Measurements from ENCODE around the gene LYPD6B. TPM values are rescaled to one million over a fixed set of nuclear protein-coding genes. Genes with fewer than 3 reads are reported as not detected.
A peak's percentile ranks its signal among the peaks of the same experiment; 100 is the strongest.

Gene LYPD6B
- total and polyA plus RNA-seq, 9 donors: 0.10 to 3.2 (median 0.23) TPM; not detected in 2

- H3K9me3 ChIP-seq (replicated peaks; ENCODE audit: control insufficient read depth, low read depth, low read length): no peaks in the 10 kb centered on the region
- H3K27me3 ChIP-seq (ENCODE audit: control insufficient read depth, insufficient read depth, low read length): no peaks in the 10 kb centered on the region
- WGBS (ENCODE audit: insufficient coverage): 80% methylated on average over 1 of the region's 4 CpGs
- no peaks in the 10 kb centered on the region for H3K4me1 ChIP-seq (ENCODE audit: control insufficient read depth, insufficient read depth, low read length)
- H3K36me3 ChIP-seq (ENCODE audit: control insufficient read depth, insufficient read depth, low read length): no peaks in the 10 kb centered on the region
- H3K4me3 ChIP-seq (ENCODE audit: low read length): no peak overlapping the region
- no peak overlapping the region for H3K27ac ChIP-seq (ENCODE audit: low read length)
- no peak for DNase-seq
These were observed 131.2 kb downstream of the LYPD6B start for GRCh38 chr2:149169656-149170055.

GRCh38 chr2:149170156-149170555 lies 131.7 kb downstream of the LYPD6B start:
- Histone ChIP-seq H3K9me3 (replicated peaks; ENCODE audit: control insufficient read depth, low read depth, low read length) (no peaks in the 10 kb centered on the region), H3K27me3 (ENCODE audit: control insufficient read depth, insufficient read depth, low read length) (no peaks in the 10 kb centered on the region), H3K27ac (ENCODE audit: low read length) (no peak overlapping the region), H3K4me1 (ENCODE audit: control insufficient read depth, insufficient read depth, low read length) (no peaks in the 10 kb centered on the region), H3K4me3 (ENCODE audit: low read length) (no peak overlapping the region), H3K36me3 (ENCODE audit: control insufficient read depth, insufficient read depth, low read length) (no peaks in the 10 kb centered on the region)
- whole genome bisulfite sequencing (ENCODE audit: insufficient coverage): no CpG with 5 or more reads among the region's 1 CpG
- no peak for DNase-seq

DNA sequence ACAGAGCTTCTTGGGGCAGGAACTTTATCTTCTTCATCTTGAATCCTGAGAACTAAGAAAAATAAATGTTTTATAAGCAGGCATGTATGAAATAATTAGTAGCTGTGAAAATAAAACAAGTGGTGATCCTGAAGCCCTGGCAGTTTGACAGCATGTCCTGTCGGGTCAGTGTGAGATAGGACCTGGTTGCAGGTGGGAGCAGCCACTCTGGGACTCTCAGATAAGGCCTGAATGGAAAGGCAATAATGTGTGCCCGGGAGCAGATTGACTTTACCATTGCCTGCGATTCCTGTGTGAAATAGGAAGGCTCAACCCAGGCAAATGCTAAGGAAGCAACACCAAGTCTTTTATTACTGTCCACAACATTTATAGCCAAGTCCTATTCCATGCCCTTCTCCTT lies 132.4 kb downstream of the LYPD6B start:
- no peaks in the 10 kb centered on the region for H3K27me3 ChIP-seq (ENCODE audit: control insufficient read depth, insufficient read depth, low read length)
- WGBS (ENCODE audit: insufficient coverage): 34% methylated on average over 2 of the region's 3 CpGs
- H3K36me3 ChIP-seq (ENCODE audit: control insufficient read depth, insufficient read depth, low read length): no peaks in the 10 kb centered on the region
- H3K27ac ChIP-seq (ENCODE audit: low read length): no peak overlapping the region
- no peak for DNase-seq
- no peaks in the 10 kb centered on the region for H3K9me3 ChIP-seq (replicated peaks; ENCODE audit: control insufficient read depth, low read depth, low read length)
- no peaks in the 10 kb centered on the region for H3K4me1 ChIP-seq (ENCODE audit: control insufficient read depth, insufficient read depth, low read length)
- no peak overlapping the region for H3K4me3 ChIP-seq (ENCODE audit: low read length)

- no peak for DNase-seq
- H3K27me3 ChIP-seq (ENCODE audit: control insufficient read depth, insufficient read depth, low read length): no peaks in the 10 kb centered on the region
- H3K9me3 ChIP-seq (replicated peaks; ENCODE audit: control insufficient read depth, low read depth, low read length): no peaks in the 10 kb centered on the region
- H3K4me1 ChIP-seq (ENCODE audit: control insufficient read depth, insufficient read depth, low read length): no peaks in the 10 kb centered on the region
- no peak overlapping the region for H3K27ac ChIP-seq (ENCODE audit: low read length)
- WGBS (ENCODE audit: insufficient coverage): no CpG with 5 or more reads among the region's 3 CpGs
- H3K4me3 ChIP-seq (ENCODE audit: low read length): no peak overlapping the region
- H3K36me3 ChIP-seq (ENCODE audit: control insufficient read depth, insufficient read depth, low read length): no peaks in the 10 kb centered on the region
These were observed 134.7 kb downstream of the LYPD6B start for GRCh38 chr2:149173220-149173619.

DNA sequence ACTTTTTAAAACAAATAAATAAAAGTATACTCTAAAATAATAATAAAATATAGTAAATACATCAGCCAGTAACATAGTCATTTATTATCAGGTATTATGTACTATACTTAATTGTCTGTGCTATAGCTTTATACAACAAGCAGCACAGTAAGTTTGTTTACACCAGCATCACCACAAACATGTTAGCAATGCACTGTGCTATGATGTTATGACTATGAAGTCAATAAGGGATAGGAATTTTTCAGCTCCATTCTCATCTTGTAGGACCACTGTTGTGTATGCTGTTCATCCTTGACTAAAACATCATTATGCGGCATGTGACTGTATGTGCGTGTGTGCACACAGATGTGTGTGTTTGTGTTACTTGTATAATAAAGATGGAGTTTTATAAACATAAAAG lies 137.5 kb downstream of the LYPD6B start:
- Histone ChIP-seq H3K27me3 (ENCODE audit: control insufficient read depth, insufficient read depth, low read length) (no peaks in the 10 kb centered on the region), H3K9me3 (replicated peaks; ENCODE audit: control insufficient read depth, low read depth, low read length) (no peaks in the 10 kb centered on the region), H3K36me3 (ENCODE audit: control insufficient read depth, insufficient read depth, low read length) (no peaks in the 10 kb centered on the region), H3K4me3 (ENCODE audit: low read length) (no peak overlapping the region), H3K27ac (ENCODE audit: low read length) (no peak overlapping the region), H3K4me1 (ENCODE audit: control insufficient read depth, insufficient read depth, low read length) (no peaks in the 10 kb centered on the region)
- no peak for DNase-seq
- WGBS (ENCODE audit: insufficient coverage): no CpG with 5 or more reads among the region's 2 CpGs

GRCh38 chr2:149178612-149179011 lies 140.1 kb downstream of the LYPD6B start:
- no peaks in the 10 kb centered on the region for H3K27me3 ChIP-seq (ENCODE audit: control insufficient read depth, insufficient read depth, low read length)
- H3K27ac ChIP-seq (ENCODE audit: low read length): no peak overlapping the region
- no peak for DNase-seq
- H3K4me3 ChIP-seq (ENCODE audit: low read length): no peak overlapping the region
- WGBS (ENCODE audit: insufficient coverage): no CpG with 5 or more reads among the region's 5 CpGs
- H3K4me1 ChIP-seq (ENCODE audit: control insufficient read depth, insufficient read depth, low read length): no peaks in the 10 kb centered on the region
- no peaks in the 10 kb centered on the region for H3K36me3 ChIP-seq (ENCODE audit: control insufficient read depth, insufficient read depth, low read length)
- no peaks in the 10 kb centered on the region for H3K9me3 ChIP-seq (replicated peaks; ENCODE audit: control insufficient read depth, low read depth, low read length)

DNA sequence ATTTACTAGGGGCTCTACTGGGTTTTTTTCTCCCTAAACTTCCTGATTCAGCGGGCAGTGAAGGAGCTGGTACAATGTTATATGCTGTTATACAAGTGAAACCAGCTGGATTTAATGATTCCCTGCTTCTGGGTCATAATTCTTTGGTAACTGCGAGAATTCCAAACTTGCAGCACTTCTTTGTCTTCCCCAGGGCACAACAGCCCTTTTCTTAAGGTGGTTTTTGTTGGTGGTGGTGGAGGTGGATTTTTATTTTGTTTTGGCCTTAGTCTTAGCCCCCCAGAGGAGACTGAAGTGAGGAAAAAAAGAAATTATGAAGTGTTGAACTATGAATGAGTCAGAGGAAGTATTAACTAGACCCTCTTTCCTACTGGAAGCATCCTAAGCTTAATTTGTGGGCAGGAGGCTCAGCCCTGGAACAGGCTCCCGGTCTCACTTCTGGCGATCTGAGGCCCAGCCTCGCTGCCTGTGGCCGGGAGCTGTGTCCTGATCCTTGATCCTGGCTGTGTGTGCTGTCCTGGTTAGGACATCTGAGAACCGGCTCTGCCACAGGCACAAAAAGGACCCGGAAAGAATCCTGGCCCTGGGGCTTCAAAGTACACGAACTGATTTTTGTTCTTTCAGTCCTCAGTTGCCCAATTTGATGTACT lies 141.9 kb downstream of the LYPD6B start:
- Histone ChIP-seq H3K4me3 (ENCODE audit: low read length) (no peak overlapping the region), H3K36me3 (ENCODE audit: control insufficient read depth, insufficient read depth, low read length) (no peaks in the 10 kb centered on the region), H3K27ac (ENCODE audit: low read length) (no peak overlapping the region), H3K27me3 (ENCODE audit: control insufficient read depth, insufficient read depth, low read length) (no peaks in the 10 kb centered on the region), H3K9me3 (replicated peaks; ENCODE audit: control insufficient read depth, low read depth, low read length) (no peaks in the 10 kb centered on the region), H3K4me1 (ENCODE audit: control insufficient read depth, insufficient read depth, low read length) (no peaks in the 10 kb centered on the region)
- DNase-seq: no peak
- WGBS (ENCODE audit: insufficient coverage): 26% methylated on average over 7 of the region's 9 CpGs

DNA sequence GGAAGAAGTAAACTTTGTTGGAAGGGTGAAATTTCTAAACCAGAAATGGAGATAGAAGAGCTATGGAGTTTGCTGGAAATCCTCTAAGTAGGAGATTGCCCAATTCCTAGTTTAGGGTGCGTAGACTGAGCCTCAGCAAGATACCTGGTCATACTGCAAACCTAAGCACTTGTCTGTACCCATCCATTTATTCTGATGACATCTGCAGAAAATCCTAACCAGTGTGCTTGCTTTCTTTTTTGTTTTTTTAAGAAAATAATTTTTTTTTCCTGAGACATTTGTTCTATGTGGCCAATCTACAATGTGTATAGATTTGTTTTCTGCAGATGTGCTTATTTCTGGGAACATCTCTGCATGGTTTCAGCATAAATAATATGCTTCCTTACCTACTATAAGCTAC lies 144.7 kb downstream of the LYPD6B start:
- Histone ChIP-seq H3K4me3 (ENCODE audit: low read length) (no peak overlapping the region), H3K9me3 (replicated peaks; ENCODE audit: control insufficient read depth, low read depth, low read length) (no peaks in the 10 kb centered on the region), H3K4me1 (ENCODE audit: control insufficient read depth, insufficient read depth, low read length) (no peaks in the 10 kb centered on the region), H3K36me3 (ENCODE audit: control insufficient read depth, insufficient read depth, low read length) (no peaks in the 10 kb centered on the region), H3K27ac (ENCODE audit: low read length) (no peak overlapping the region), H3K27me3 (ENCODE audit: control insufficient read depth, insufficient read depth, low read length) (no peaks in the 10 kb centered on the region)
- DNase-seq: no peak
- no CpG with 5 or more reads among the region's 1 CpG for WGBS (ENCODE audit: insufficient coverage)

DNA sequence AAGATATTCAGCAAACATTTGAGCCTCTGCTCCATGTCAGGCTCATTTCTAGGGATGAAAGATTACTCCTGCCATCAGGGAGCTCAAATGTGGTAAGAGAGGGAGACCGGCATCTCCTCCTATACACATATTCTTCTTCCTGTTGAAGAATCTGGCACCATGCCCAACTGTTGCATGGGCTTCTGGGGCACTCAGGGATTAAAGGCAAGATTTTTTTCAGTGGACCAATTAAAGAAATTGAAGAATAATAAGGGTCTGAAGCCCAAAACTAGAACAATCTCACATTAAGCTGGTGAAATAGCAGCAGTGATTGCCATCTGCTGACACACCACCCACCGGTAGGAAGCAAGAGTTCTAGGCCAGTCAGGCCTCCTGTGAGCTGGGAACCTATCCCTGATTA lies 146.5 kb downstream of the LYPD6B start:
- peak; percentile 8 for DNase-seq
- Histone ChIP-seq H3K4me1 (ENCODE audit: control insufficient read depth, insufficient read depth, low read length) (no peaks in the 10 kb centered on the region), H3K9me3 (replicated peaks; ENCODE audit: control insufficient read depth, low read depth, low read length) (no peaks in the 10 kb centered on the region), H3K4me3 (ENCODE audit: low read length) (no peak overlapping the region), H3K36me3 (ENCODE audit: control insufficient read depth, insufficient read depth, low read length) (no peaks in the 10 kb centered on the region), H3K27me3 (ENCODE audit: control insufficient read depth, insufficient read depth, low read length) (no peaks in the 10 kb centered on the region), H3K27ac (ENCODE audit: low read length) (no peak overlapping the region)
- WGBS (ENCODE audit: insufficient coverage): no CpG with 5 or more reads among the region's 2 CpGs

GRCh38 chr2:149185942-149186490 lies 147.5 kb downstream of the LYPD6B start:
- H3K9me3 ChIP-seq (replicated peaks; ENCODE audit: control insufficient read depth, low read depth, low read length): no peaks in the 10 kb centered on the region
- no peak overlapping the region for H3K4me3 ChIP-seq (ENCODE audit: low read length)
- H3K27ac ChIP-seq (ENCODE audit: low read length): no peak overlapping the region
- 90% methylated on average over 2 of the region's 5 CpGs for WGBS (ENCODE audit: insufficient coverage)
- H3K36me3 ChIP-seq (ENCODE audit: control insufficient read depth, insufficient read depth, low read length): no peaks in the 10 kb centered on the region
- H3K4me1 ChIP-seq (ENCODE audit: control insufficient read depth, insufficient read depth, low read length): no peaks in the 10 kb centered on the region
- no peak for DNase-seq
- no peaks in the 10 kb centered on the region for H3K27me3 ChIP-seq (ENCODE audit: control insufficient read depth, insufficient read depth, low read length)

GRCh38 chr2:149187057-149187456 lies 148.6 kb downstream of the LYPD6B start:
- H3K27ac ChIP-seq (ENCODE audit: low read length): no peak overlapping the region
- H3K27me3 ChIP-seq (ENCODE audit: control insufficient read depth, insufficient read depth, low read length): no peaks in the 10 kb centered on the region
- H3K4me3 ChIP-seq (ENCODE audit: low read length): no peak overlapping the region
- DNase-seq: no peak
- no peaks in the 10 kb centered on the region for H3K4me1 ChIP-seq (ENCODE audit: control insufficient read depth, insufficient read depth, low read length)
- no peaks in the 10 kb centered on the region for H3K36me3 ChIP-seq (ENCODE audit: control insufficient read depth, insufficient read depth, low read length)
- no peaks in the 10 kb centered on the region for H3K9me3 ChIP-seq (replicated peaks; ENCODE audit: control insufficient read depth, low read depth, low read length)
